T47D (cell line): ENCODE results near the gene ATMIN.

Experiments
- DNase-seq, 2 experiments: peaks; one replicate each; pipeline versions ENCODE4 v3.0.0 to v3.0.0-alpha.2; 2011 to 2012; ENCODE audit warnings: low read depth in 1 of 2, low spot score in 1 of 2
- JUND ChIP-seq: IDR thresholded peaks from 2 replicates; pipeline ENCODE4 v1.6.1; 2012; ENCODE audit warnings: low read depth
- in situ Hi-C: cut with HindIII; loops from 2 replicates; pipeline ENCODE4 v1.10.0; 2016; ENCODE audit warnings: low sequenced_read_pairs, low pct_unique_long_range_greater_than_20kb

The ATMIN gene

DNA sequence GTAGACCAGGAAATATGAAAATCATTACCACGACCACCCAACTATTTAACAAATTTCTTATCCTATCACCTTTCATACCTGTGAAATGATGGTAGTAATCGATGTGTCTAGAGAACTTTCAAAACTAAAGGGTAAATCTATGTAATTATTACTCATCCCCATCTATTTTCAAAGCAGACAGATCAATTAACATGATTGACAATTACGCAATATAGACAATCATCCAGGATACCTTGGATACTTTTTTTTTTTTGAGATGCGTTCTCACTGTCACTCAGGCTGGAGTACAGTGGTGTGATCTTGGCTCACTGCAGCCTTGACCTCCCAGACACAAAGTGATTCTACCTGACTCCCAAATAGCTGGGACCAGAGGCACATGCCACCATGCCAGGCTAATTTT, 45.4 kb downstream of the ATMIN start:
- in situ Hi-C loops = no loop called here
- TF ChIP-seq JUND = no peak
- DNase-seq = no peak

DNA sequence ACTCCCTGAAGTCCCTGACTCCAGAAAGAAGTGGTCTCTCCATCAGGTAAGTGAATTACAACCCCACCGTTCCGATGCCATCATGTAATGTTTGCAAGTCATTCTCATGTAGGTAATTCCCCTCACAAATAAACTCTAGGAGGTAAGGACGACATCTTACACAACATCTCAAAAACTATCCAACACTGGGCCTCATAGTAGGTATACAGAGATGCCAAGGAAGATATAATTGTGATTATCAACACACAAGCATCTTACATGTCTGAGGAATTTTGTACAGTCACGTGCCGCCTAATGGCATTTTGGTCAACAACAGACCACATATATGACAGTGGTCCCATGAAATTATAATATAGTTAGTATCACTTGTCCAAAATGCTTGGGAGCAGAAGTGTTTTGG, 53.2 kb downstream of the ATMIN start:
- TF ChIP-seq JUND = no peak
- DNase-seq = no peak
- in situ Hi-C loops = no loop called here

- DNase-seq = no peak
- in situ Hi-C loops = no loop called here
- TF ChIP-seq JUND = no peak
Observed at GRCh38 chr16:81094771-81095251, 59.2 kb downstream of the ATMIN start.

DNA sequence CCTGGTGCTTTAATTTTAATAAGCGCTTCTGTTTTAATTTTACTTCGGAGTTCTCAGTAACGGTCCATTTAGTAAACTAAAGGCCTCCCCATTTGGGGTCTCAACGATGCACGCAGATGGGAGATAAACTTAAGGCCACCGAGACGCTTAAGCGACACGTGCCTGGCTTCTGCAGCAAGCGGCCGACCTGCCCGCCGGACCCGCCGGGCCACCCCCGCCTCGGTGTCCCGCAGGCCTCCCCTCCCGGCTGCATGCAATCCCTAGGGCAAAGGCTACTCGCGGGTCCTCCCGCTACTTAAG, 60.0 kb downstream of the ATMIN start:
- in situ Hi-C loops = no loop called here
- no peak for TF ChIP-seq JUND
- DNase-seq = no peak

- peak; percentile 94 to 99 for DNase-seq
- in situ Hi-C loops = no loop called here
- no peak for TF ChIP-seq JUND
Observed at GRCh38 chr16:81095953-81096714, 60.5 kb downstream of the ATMIN start, which contains the start of gene GCSH. GCSH (minus strand) TSS chr16:81096395; CDS start chr16:81096278, 117 bp downstream.

- TF ChIP-seq JUND = no peak
- no peak for DNase-seq
- in situ Hi-C loops = no loop called here
Observed at GRCh38 chr16:81096715-81097208, 61.1 kb downstream of the ATMIN start.
